Astrocyte (in vitro differentiated cells and primary cell): ENCODE data around the gene GDNF. TPM values are rescaled to one million over a fixed set of nuclear protein-coding genes. Genes with fewer than 3 reads are reported as not detected.
A peak's percentile ranks its signal among the peaks of the same experiment; 100 is the strongest.

Source experiments
- DNase-seq: peaks from one replicate; pipeline ENCODE4 v3.0.0-alpha.2; 2010; ENCODE audit warnings: low read depth
- FAIRE-seq: peaks from 2 replicates; lab custom pipeline; 2011; peaks lifted over from hg19 to GRCh38; lab: Jason Lieb, UNC
- H2AFZ ChIP-seq: 2 replicates; pipeline ENCODE4 v1.6.0; 2012; ENCODE audit warnings: low read depth, low read length, inconsistent platforms
- H3K27ac ChIP-seq: 2 replicates; pipeline ENCODE4 v1.5.1; 2011; ENCODE audit warnings: low read depth, low read length, inconsistent platforms
- H3K27me3 ChIP-seq: 2 replicates; pipeline ENCODE4 v1.6.0; 2011; ENCODE audit warnings: low read length, inconsistent platforms; ENCODE audit not compliant: insufficient read depth
- H3K36me3 ChIP-seq: 2 replicates; pipeline ENCODE4 v1.5.1; 2011; ENCODE audit warnings: low read length, inconsistent platforms; ENCODE audit not compliant: insufficient read depth
- H3K4me1 ChIP-seq: 2 replicates; pipeline ENCODE4 v1.5.1; 2011; ENCODE audit warnings: low read length, inconsistent platforms; ENCODE audit not compliant: insufficient read depth
- H3K4me2 ChIP-seq: 2 replicates; pipeline ENCODE4 v1.6.0; 2012; ENCODE audit warnings: low read length, inconsistent platforms
- H3K4me3 ChIP-seq: 2 replicates; pipeline ENCODE4 v1.5.1; 2011; ENCODE audit warnings: low read depth, mild to moderate bottlenecking, low read length, inconsistent platforms; ENCODE audit not compliant: insufficient read depth
- H3K79me2 ChIP-seq: 2 replicates; pipeline ENCODE4 v1.6.0; 2012; ENCODE audit warnings: mild to moderate bottlenecking, low read length, inconsistent platforms; ENCODE audit not compliant: insufficient read depth
- H3K9ac ChIP-seq: 2 replicates; pipeline ENCODE4 v1.6.0; 2012; ENCODE audit warnings: mild to moderate bottlenecking, low read length, inconsistent platforms
- H3K9me3 ChIP-seq: 2 replicates; pipeline ENCODE4 v1.5.1; 2012; ENCODE audit warnings: low read depth, mild to moderate bottlenecking, low read length, inconsistent platforms; ENCODE audit not compliant: insufficient read depth
- H4K20me1 ChIP-seq: 2 replicates; pipeline ENCODE4 v1.6.0; 2012; ENCODE audit warnings: low read length, inconsistent platforms; ENCODE audit not compliant: insufficient read depth
- H3K27ac Mint-ChIP-seq: one replicate; pipeline ENCODE4 v1.8.0; 2021; ENCODE audit warnings: mild to moderate bottlenecking, mixed read lengths; ENCODE audit not compliant: unreplicated experiment
- H3K27me3 Mint-ChIP-seq: one replicate; pipeline ENCODE4 v1.8.0; 2021; ENCODE audit warnings: low read depth, mixed read lengths; ENCODE audit not compliant: unreplicated experiment
- H3K36me3 Mint-ChIP-seq: one replicate; pipeline ENCODE4 v1.8.0; 2021; ENCODE audit warnings: low read depth, mixed read lengths; ENCODE audit not compliant: unreplicated experiment
- H3K4me1 Mint-ChIP-seq: one replicate; pipeline ENCODE4 v1.8.0; 2021; ENCODE audit warnings: low read depth, mixed read lengths; ENCODE audit not compliant: unreplicated experiment
- H3K4me3 Mint-ChIP-seq: one replicate; pipeline ENCODE4 v1.8.0; 2021; ENCODE audit warnings: mild to moderate bottlenecking, moderate library complexity, mixed read lengths; ENCODE audit not compliant: unreplicated experiment
- H3K9me3 Mint-ChIP-seq: one replicate; pipeline ENCODE4 v1.8.0; 2021; ENCODE audit warnings: mild to moderate bottlenecking, mixed read lengths; ENCODE audit not compliant: unreplicated experiment
- CTCF ChIP-seq: IDR thresholded peaks from 2 replicates; pipeline ENCODE4 v1.5.1; 2011; ENCODE audit warnings: low read depth, mild to moderate bottlenecking, inconsistent platforms, low read length, moderate library complexity; ENCODE audit not compliant: insufficient read depth
- EZH2 ChIP-seq: IDR thresholded peaks from 2 replicates; pipeline ENCODE4 v1.6.1; 2012; ENCODE audit warnings: mild to moderate bottlenecking, low read length, inconsistent platforms; ENCODE audit not compliant: insufficient read depth
- total RNA-seq: library from RNA; stranded (reverse); gene quantifications from 2 replicates; pipeline ENCODE4 v1.2.1, GENCODE V29; 2021

The GDNF gene
- total RNA-seq, 1 donor from 2014 or later: 21.5 TPM

- FAIRE-seq: no peak
- H3K4me1 Mint-ChIP-seq: peaks cover 10% of the 10 kb centered on the region
Observed at GRCh38 chr5:37844009-37844408, 4.2 kb upstream of the GDNF start.

GRCh38 chr5:37842048-37842447, 2.2 kb upstream of the GDNF start:
- Histone ChIP-seq H3K27ac (no peak overlapping the region), H3K9ac (no peak overlapping the region), H3K4me2 (no peak overlapping the region), H2AFZ (no peak overlapping the region), H3K79me2 (peaks cover 18% of the 10 kb centered on the region), H4K20me1 (no peaks in the 10 kb centered on the region), H3K27me3 (peaks cover 11% of the 10 kb centered on the region), H3K4me3 (no peak overlapping the region), H3K36me3 (no peaks in the 10 kb centered on the region), H3K4me1 (peaks cover 23% of the 10 kb centered on the region), H3K9me3 (no peaks in the 10 kb centered on the region)
- TF ChIP-seq CTCF (no peak), EZH2 (no peak)
- Mint-ChIP-seq H3K9me3 (no peaks in the 10 kb centered on the region), H3K36me3 (no peaks in the 10 kb centered on the region), H3K27me3 (peaks cover 3% of the 10 kb centered on the region), H3K27ac (no peak overlapping the region), H3K4me1 (peaks cover 2% of the 10 kb centered on the region), H3K4me3 (no peak overlapping the region)
- no peak for FAIRE-seq
- DNase-seq: no peak

More at GRCh38 chr5:37844009-37844408, 4.2 kb upstream of the GDNF start:
- H3K4me1 ChIP-seq: peaks cover 18% of the 10 kb centered on the region
- no peaks in the 10 kb centered on the region for H3K9me3 Mint-ChIP-seq
- H3K36me3 ChIP-seq: no peaks in the 10 kb centered on the region
- no peak for DNase-seq
- TF ChIP-seq CTCF (no peak), EZH2 (no peak)
- H3K9ac ChIP-seq: no peak overlapping the region
- peaks cover 3% of the 10 kb centered on the region for H3K27me3 Mint-ChIP-seq
- no peaks in the 10 kb centered on the region for H3K9me3 ChIP-seq
- peaks cover 3% of the 10 kb centered on the region for H3K27me3 ChIP-seq
- no peaks in the 10 kb centered on the region for H3K36me3 Mint-ChIP-seq
- no peak overlapping the region for H3K4me3 ChIP-seq
- no peak overlapping the region for H3K4me2 ChIP-seq
- no peak overlapping the region for H3K27ac ChIP-seq
- H3K4me3 Mint-ChIP-seq: no peak overlapping the region
- H4K20me1 ChIP-seq: no peaks in the 10 kb centered on the region
- H3K27ac Mint-ChIP-seq: no peak overlapping the region
- peaks cover 8% of the 10 kb centered on the region for H3K79me2 ChIP-seq
- H2AFZ ChIP-seq: no peak overlapping the region

GRCh38 chr5:37841203-37841602, 1.4 kb upstream of the GDNF start:
- Histone ChIP-seq H3K4me1 (peaks cover 27% of the 10 kb centered on the region), H3K4me3 (peak overlapping the region; percentile 60), H3K27me3 (peaks cover 11% of the 10 kb centered on the region), H3K4me2 (peak overlapping the region; percentile 93), H3K9ac (peak overlapping the region; percentile 85), H3K27ac (no peak overlapping the region), H3K36me3 (no peaks in the 10 kb centered on the region), H2AFZ (no peak overlapping the region), H3K79me2 (peaks cover 23% of the 10 kb centered on the region), H3K9me3 (no peaks in the 10 kb centered on the region), H4K20me1 (no peaks in the 10 kb centered on the region)
- Mint-ChIP-seq H3K4me3 (peak overlapping the region; percentile 79), H3K9me3 (no peaks in the 10 kb centered on the region), H3K36me3 (no peaks in the 10 kb centered on the region), H3K4me1 (peaks cover 2% of the 10 kb centered on the region), H3K27me3 (peaks cover 3% of the 10 kb centered on the region), H3K27ac (no peak overlapping the region)
- DNase-seq (peak; percentile 49), FAIRE-seq (no peak)
- TF ChIP-seq CTCF (no peak), EZH2 (no peak)
